Measurements from ENCODE around the gene CLDN4.
"Not testable (repeated sequence)": the region's sequence is repeated elsewhere in the genome, so short reads cannot be mapped to it uniquely, and the experiment has no call there.

The CLDN4 gene, protein sequence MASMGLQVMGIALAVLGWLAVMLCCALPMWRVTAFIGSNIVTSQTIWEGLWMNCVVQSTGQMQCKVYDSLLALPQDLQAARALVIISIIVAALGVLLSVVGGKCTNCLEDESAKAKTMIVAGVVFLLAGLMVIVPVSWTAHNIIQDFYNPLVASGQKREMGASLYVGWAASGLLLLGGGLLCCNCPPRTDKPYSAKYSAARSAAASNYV

DNA sequence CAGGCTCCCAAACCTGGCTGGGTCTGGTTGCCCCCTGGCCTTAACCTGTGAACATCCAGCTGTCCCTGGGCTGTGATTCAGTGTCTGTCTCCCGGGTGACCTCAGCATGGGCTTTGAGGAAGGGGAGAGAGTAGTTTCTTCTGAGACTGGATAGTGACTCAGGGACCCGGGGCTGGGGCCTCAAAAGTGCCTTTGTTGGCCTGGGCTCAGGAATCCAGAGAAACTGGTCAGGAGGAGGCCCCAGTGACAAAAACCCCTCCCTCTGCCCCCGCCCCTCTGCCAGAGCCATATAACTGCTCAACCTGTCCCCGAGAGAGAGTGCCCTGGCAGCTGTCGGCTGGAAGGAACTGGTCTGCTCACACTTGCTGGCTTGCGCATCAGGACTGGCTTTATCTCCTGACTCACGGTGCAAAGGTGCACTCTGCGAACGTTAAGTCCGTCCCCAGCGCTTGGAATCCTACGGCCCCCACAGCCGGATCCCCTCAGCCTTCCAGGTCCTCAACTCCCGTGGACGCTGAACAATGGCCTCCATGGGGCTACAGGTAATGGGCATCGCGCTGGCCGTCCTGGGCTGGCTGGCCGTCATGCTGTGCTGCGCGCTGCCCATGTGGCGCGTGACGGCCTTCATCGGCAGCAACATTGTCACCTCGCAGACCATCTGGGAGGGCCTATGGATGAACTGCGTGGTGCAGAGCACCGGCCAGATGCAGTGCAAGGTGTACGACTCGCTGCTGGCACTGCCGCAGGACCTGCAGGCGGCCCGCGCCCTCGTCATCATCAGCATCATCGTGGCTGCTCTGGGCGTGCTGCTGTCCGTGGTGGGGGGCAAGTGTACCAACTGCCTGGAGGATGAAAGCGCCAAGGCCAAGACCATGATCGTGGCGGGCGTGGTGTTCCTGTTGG lies at the start of gene CLDN4:
TSS of gene CLDN4 (plus strand) at position 316 of the 903 bp plus-strand sequence. CDS start at position 522, 206 bp downstream.
- no peak within 1 kb of the TSS for H3K27ac Mint-ChIP-seq

DNA sequence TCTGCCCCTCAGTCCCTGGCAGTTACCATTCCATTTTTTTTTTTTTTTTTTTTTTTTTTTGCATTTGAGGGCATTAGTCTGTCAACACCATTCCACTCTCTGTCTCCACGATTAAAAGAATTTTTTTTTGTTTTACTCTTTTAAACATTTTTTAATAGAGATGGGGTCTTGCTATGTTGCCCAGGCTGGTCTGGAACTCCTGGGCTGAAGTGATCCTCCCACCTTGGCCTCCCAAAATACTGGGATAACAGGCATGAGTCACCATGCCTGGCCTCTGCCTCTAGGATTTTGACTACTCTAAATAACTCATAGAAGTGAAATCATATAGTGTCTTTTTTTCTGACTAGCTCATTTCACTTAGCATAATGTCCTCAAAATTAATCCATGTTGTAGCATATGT lies 44.2 kb upstream of the CLDN4 start:
- no peak overlapping the region for H3K4me3 Mint-ChIP-seq
- H3K27ac Mint-ChIP-seq, result no peak overlapping the region
- no peaks in the 10 kb centered on the region for H3K9me3 Mint-ChIP-seq
- no peaks in the 10 kb centered on the region for H3K4me1 Mint-ChIP-seq (ENCODE audit: low read depth)
- H3K27me3 Mint-ChIP-seq, result peaks cover 3% of the 10 kb centered on the region
- H3K36me3 Mint-ChIP-seq (ENCODE audit: low read depth), result no peaks in the 10 kb centered on the region

More for the DNA sequence above, at the start of gene CLDN4:
- H3K27me3 Mint-ChIP-seq, result peaks cover 12% of the 10 kb centered on the region
- H3K4me3 Mint-ChIP-seq, result no peak within 1 kb of the TSS
- H3K9me3 Mint-ChIP-seq, result no peaks in the 10 kb centered on the region
- no peaks in the 10 kb centered on the region for H3K36me3 Mint-ChIP-seq (ENCODE audit: low read depth)
- H3K4me1 Mint-ChIP-seq (ENCODE audit: low read depth), result peaks cover 29% of the 10 kb centered on the region

DNA sequence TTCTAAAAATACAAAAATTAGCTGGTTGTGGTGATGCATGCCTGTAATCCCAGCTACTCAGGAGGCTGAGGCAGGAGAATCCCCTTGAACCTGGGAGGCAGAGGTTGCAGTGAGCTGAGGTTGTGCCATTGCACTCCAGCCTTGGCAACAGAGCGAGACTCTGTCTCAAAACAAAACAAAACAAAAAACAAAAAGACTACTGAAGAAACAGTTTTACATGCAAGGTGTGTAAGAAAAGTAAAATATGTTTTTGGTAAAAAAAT lies 43.1 kb upstream of the CLDN4 start:
- H3K27me3 Mint-ChIP-seq; H3K36me3 Mint-ChIP-seq (ENCODE audit: low read depth); H3K4me1 Mint-ChIP-seq (ENCODE audit: low read depth); H3K27ac Mint-ChIP-seq; H3K4me3 Mint-ChIP-seq; H3K9me3 Mint-ChIP-seq: not testable (repeated sequence)

DNA sequence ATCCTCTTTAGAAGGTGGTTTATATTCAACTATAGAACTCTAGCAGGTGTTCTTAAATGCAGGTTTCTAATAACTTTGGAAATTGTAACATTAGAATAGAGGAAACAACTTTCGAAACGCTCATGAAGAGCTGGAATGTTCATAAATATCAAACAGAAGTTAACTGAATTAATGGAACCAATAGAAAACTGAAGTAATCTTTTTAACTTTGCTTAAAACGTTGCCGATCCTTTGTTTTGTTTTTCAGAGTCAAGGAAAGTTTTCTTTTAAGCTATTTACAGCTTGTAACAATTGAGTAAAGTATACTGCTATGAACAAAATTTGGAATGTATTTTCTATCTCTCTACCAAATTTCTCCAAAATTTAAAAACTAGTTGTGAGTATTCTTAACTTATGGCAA lies 41.7 kb upstream of the CLDN4 start:
- no peak overlapping the region for H3K27ac Mint-ChIP-seq
- no peaks in the 10 kb centered on the region for H3K4me1 Mint-ChIP-seq (ENCODE audit: low read depth)
- H3K36me3 Mint-ChIP-seq (ENCODE audit: low read depth), result no peaks in the 10 kb centered on the region
- H3K4me3 Mint-ChIP-seq, result no peak overlapping the region
- no peaks in the 10 kb centered on the region for H3K9me3 Mint-ChIP-seq
- H3K27me3 Mint-ChIP-seq, result peaks cover 7% of the 10 kb centered on the region

DNA sequence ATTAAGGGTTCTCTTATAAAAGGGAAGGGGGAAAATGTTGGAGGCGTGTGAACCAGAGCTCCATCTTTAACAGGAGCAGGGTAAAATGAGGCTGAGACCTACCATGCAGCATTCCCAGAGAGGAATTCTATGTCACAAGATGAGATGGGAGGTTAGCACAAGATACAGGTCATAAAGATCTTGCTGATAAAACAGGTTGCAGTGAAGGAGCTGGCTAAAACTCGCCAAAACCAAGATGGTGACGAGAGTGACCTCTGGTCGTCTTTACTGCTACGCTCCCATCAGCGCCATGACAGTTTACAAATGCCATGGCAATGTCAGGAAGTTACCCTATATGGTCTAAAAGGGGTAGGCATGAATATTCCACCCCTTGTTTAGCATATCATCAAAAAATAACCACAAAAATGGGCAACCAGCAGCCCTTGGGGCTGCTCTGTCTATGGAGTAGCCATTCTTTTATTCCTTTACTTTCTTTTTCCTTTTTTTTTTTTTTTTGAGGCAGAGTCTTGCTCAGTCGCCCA lies 39.6 kb upstream of the CLDN4 start:
- not testable (repeated sequence) for H3K36me3 Mint-ChIP-seq (ENCODE audit: low read depth); H3K27ac Mint-ChIP-seq; H3K4me1 Mint-ChIP-seq (ENCODE audit: low read depth); H3K9me3 Mint-ChIP-seq; H3K4me3 Mint-ChIP-seq
- peaks cover 11% of the 10 kb centered on the region for H3K27me3 Mint-ChIP-seq

DNA sequence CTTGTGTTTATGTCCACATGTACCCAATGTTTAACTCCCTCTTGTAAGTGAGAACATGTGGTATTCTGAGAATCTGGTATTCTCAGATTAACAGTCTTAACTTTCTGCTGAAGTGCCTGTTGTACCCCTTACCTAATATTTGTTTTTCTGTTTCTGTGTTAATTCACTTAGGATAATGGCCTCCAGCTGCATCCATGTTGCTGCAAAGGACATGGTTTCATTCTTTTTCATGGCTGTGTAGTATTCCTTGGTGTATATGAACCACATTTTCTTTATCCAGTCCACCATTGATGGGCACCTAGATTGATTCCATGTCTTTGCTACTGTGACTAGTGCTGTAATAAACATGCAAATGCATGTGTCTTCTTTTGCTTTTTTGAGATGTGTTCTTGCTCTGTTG lies 35.6 kb upstream of the CLDN4 start:
- peaks cover 11% of the 10 kb centered on the region for H3K27me3 Mint-ChIP-seq
- not testable (repeated sequence) for H3K36me3 Mint-ChIP-seq (ENCODE audit: low read depth); H3K4me3 Mint-ChIP-seq; H3K4me1 Mint-ChIP-seq (ENCODE audit: low read depth); H3K27ac Mint-ChIP-seq; H3K9me3 Mint-ChIP-seq

DNA sequence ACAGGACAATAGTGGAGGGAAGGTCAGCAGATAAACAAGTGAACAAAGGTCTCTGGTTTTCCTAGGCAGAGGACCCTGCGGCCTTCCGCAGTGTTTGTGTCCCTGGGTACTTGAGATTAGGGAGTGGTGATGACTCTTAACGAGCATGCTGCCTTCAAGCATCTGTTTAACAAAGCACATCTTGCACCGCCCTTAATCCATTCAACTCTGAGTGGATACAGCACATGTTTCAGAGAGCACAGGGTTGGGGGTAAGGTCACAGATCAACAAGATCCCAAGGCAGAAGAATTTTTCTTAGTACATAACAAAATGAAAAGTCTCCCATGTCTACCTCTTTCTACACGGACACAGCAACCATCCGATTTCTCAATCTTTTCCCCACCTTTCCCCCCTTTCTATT lies 34.1 kb upstream of the CLDN4 start:
- not testable (repeated sequence) for H3K27ac Mint-ChIP-seq, H3K27me3 Mint-ChIP-seq

DNA sequence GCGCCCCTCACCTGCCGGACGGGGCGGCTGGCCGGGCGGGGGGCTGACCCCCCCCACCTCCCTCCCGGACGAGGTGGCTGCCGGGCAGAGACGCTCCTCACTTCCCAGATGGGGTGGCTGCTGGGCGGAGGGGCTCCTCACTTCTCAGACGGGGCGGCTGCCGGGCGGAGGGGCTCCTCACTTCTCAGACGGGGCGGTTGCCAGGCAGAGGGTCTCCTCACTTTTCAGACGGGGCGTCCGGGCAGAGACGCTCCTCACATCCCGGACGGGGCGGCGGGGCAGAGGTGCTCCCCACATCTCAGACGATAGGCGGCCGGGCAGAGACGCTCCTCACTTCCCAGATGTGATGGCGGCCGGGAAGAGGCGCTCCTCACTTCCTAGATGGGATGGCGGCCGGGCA lies 33.6 kb upstream of the CLDN4 start:
- H3K9me3 Mint-ChIP-seq; H3K27ac Mint-ChIP-seq; H3K4me1 Mint-ChIP-seq (ENCODE audit: low read depth); H3K36me3 Mint-ChIP-seq (ENCODE audit: low read depth); H3K27me3 Mint-ChIP-seq; H3K4me3 Mint-ChIP-seq: not testable (repeated sequence)

More for the DNA sequence above, 34.1 kb upstream of the CLDN4 start:
- not testable (repeated sequence) for H3K9me3 Mint-ChIP-seq; H3K4me1 Mint-ChIP-seq (ENCODE audit: low read depth); H3K4me3 Mint-ChIP-seq; H3K36me3 Mint-ChIP-seq (ENCODE audit: low read depth)

DNA sequence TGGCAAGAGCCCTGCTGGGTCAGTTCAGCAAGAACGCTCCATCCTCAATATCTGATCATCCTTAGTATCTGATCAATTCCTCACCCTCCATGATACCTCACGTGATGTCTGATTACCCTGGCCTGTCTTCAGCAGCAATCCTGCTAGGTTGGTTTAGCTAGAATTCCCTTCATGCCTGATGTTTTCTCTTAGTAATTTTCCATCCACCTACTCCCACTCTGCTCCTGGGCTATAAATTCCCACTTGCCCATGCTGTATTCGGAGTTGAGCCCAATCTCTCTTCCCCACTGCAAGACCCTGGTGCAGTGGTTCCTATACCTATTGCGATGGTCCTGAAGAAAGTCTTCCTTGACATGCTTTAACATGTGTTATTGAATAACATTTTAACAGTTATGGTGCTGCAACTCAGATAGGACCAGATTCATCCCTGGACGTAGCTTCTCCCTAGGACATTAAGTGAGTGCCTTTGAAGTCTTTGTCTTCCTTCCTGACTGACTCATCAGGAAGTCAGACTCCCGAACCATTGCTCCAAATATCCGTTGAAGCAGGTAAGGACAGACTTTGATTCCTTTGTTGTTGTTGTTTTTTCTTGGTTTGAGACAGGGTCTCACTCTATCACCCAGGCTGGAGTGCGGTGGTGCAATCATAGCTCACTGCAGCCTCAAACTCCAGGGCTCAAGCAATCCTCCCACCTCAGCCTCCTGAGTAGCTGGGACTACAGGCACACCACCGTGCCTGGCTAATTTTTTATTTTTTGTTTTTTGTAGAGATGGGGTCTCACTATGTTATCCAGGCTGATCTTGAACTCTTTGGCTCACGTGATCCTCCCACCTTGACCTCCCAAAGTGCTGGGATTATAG lies 31.3 kb upstream of the CLDN4 start:
- Mint-ChIP-seq H3K27ac (no peak overlapping the region), H3K4me3 (no peak overlapping the region), H3K36me3 (ENCODE audit: low read depth) (no peaks in the 10 kb centered on the region), H3K9me3 (peaks cover 4% of the 10 kb centered on the region), H3K4me1 (ENCODE audit: low read depth) (no peaks in the 10 kb centered on the region), H3K27me3 (peaks cover 4% of the 10 kb centered on the region)

DNA sequence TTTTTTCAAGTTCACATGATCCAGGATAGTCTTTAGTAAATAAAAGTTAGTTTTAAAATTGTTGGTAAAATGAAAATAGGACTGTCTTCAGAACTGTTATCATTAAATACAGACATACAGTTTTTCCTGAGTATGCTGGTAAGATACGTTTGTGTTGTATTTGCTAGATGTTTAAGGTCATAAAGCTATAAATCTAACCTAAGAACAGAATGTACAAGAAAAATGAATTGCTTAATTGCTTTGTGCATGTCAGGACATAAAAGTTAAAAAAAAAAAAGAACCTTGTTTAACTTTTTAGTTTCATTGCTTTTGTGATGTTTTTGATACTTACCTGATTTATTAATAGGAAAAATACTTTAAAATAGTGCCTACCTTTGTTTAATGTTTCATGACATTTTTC lies 29.2 kb upstream of the CLDN4 start:
- Mint-ChIP-seq H3K36me3 (ENCODE audit: low read depth) (no peaks in the 10 kb centered on the region), H3K4me1 (ENCODE audit: low read depth) (no peaks in the 10 kb centered on the region), H3K4me3 (no peak overlapping the region), H3K9me3 (no peaks in the 10 kb centered on the region), H3K27me3 (peaks cover 4% of the 10 kb centered on the region), H3K27ac (no peak overlapping the region)

DNA sequence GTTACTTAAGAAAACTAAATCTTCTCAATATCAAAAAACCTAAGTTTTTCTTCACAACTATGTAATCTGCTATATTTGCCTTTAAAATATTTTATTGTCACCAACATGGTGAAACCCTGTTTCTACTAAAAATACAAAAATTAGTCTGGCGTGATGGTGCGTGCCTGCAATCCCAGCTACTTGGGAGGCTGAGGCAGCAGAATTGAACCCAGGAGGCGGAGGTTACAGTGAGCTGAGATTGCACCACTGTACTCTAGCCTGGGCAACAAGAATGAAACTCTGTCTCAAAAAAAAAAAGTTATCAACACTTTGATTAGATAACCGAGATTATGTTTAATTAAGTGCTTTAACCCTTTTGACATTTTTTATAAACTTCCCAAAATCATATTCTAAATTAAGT lies 28.3 kb upstream of the CLDN4 start:
- Mint-ChIP-seq H3K4me1 (ENCODE audit: low read depth) (no peaks in the 10 kb centered on the region), H3K36me3 (ENCODE audit: low read depth) (no peaks in the 10 kb centered on the region), H3K27ac (no peak overlapping the region), H3K4me3 (no peak overlapping the region), H3K27me3 (peaks cover 4% of the 10 kb centered on the region), H3K9me3 (no peaks in the 10 kb centered on the region)

DNA sequence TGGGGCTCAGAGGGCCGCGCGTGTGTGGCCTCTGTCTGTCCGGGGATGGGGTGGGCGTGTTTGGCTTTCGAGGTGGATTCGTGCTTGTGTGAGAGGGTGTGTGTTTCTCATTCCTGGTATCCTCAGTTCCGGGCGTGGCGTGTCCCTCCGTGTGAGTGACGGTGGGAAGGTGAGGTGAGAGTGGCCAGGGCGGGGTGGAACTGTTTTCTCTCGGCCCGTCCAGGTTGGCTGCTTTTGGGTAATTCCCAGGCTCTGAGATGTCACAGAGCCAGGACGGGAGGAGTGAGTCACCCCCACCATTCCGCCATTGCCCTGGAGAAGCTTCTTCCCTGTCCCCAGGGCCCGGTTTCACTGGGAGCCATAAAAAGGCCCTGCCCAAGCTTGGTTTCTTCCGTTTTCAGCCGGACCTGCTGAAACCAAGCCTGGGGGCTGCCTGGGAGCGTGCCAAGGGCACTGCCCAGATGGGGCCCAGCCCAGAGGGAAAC lies 21.3 kb upstream of the CLDN4 start:
- H3K4me1 Mint-ChIP-seq (ENCODE audit: low read depth), result no peaks in the 10 kb centered on the region
- peaks cover 14% of the 10 kb centered on the region for H3K27me3 Mint-ChIP-seq
- no peaks in the 10 kb centered on the region for H3K36me3 Mint-ChIP-seq (ENCODE audit: low read depth)
- no peak overlapping the region for H3K4me3 Mint-ChIP-seq
- no peak overlapping the region for H3K27ac Mint-ChIP-seq
- no peaks in the 10 kb centered on the region for H3K9me3 Mint-ChIP-seq

DNA sequence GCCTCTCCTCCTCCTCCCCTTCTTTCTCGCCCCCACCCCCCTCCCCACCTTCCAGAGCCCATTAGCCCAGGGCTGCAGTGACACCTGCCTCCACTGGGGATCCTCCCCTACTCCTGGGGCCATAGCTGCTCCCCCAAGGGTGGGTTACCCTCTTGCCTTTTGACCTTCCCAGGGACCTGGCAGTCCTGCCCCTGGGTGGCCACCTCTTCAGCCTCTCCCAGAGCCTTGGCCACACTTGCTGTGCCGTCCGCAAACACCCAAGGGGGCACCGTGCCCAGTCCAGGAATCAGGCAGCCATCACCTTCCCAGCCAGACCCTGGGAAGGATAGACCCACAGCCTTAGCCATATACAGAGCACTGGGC lies 19.8 kb upstream of the CLDN4 start:
- H3K27me3 Mint-ChIP-seq, result peaks cover 11% of the 10 kb centered on the region
- H3K27ac Mint-ChIP-seq, result no peak overlapping the region
- no peaks in the 10 kb centered on the region for H3K9me3 Mint-ChIP-seq
- no peaks in the 10 kb centered on the region for H3K36me3 Mint-ChIP-seq (ENCODE audit: low read depth)
- no peak overlapping the region for H3K4me3 Mint-ChIP-seq
- H3K4me1 Mint-ChIP-seq (ENCODE audit: low read depth), result no peaks in the 10 kb centered on the region

DNA sequence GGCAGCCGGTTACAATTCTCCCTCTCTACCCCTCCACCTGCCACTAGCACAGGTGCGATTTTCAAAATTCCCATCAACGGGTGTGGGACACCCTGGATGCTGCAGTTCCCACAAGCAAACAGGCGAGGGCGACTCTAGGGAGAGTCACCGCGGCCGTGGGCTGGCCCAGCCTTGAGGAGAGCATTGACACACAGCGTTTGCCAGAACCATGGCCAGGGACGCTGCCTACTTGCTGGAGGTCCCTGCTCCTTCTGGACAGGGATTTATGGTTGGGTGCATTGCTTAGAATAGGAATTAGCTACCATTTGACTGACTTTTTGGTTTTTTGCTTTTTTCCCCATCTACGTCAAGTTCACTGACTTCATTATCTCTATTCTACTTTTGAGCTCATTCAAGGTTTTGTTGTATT lies 19.0 kb upstream of the CLDN4 start:
- no peak overlapping the region for H3K27ac Mint-ChIP-seq
- H3K27me3 Mint-ChIP-seq, result peaks cover 11% of the 10 kb centered on the region
- no peaks in the 10 kb centered on the region for H3K36me3 Mint-ChIP-seq (ENCODE audit: low read depth)
- no peaks in the 10 kb centered on the region for H3K4me1 Mint-ChIP-seq (ENCODE audit: low read depth)
- H3K4me3 Mint-ChIP-seq, result no peak overlapping the region
- no peaks in the 10 kb centered on the region for H3K9me3 Mint-ChIP-seq

DNA sequence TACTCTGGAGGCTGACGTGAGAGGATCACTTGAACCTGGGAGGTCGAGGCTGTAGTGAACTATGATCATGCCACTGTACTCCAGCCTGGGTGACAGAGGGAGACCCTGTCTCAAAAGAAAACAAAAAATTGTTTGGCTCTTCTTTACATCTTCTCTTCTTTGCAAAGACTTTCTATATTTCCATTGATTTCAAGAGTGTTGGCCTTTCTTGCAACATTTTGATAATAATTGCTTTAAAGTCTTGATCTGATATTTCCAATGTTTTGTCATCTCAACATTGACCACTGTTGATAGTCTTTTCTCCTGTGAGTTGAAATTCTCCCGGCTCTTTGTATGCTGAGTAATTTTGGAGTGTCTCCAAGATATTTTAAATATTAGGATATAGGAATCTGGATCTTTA lies 17.8 kb upstream of the CLDN4 start:
- peaks cover 11% of the 10 kb centered on the region for H3K27me3 Mint-ChIP-seq
- no peak overlapping the region for H3K4me3 Mint-ChIP-seq
- H3K4me1 Mint-ChIP-seq (ENCODE audit: low read depth), result no peaks in the 10 kb centered on the region
- H3K27ac Mint-ChIP-seq, result no peak overlapping the region
- H3K36me3 Mint-ChIP-seq (ENCODE audit: low read depth), result no peaks in the 10 kb centered on the region
- H3K9me3 Mint-ChIP-seq, result no peaks in the 10 kb centered on the region

Measured in stimulated activated naive CD8-positive, alpha-beta T cell treated with anti-CD3 and anti-CD28 coated beads, Interleukin-15, Interleukin-2, amounts not matched to agents 100 ng/mL and 50 ng/mL, for 24 hours (primary cell).